Measurements from ENCODE around the gene APOBEC3C. TPM values are rescaled to one million over a fixed set of nuclear protein-coding genes. Genes with fewer than 3 reads are reported as not detected.
"Not testable (repeated sequence)": the region's sequence is repeated elsewhere in the genome, so short reads cannot be mapped to it uniquely, and the experiment has no call there.

APOBEC3C gene
- total RNA-seq, 3 donors from 2014 or later, result 6.9 to 9.5 (median 7.0) TPM

- no peaks in the 10 kb centered on the region for H3K36me3 ChIP-seq
- DNase-seq (ENCODE audit: low spot score in 2 of 2), result peak in 1 of 2 donors; percentile 7
- no peaks in the 10 kb centered on the region for H3K4me1 ChIP-seq
- H3K27ac ChIP-seq, result no peak overlapping the region
- no peaks in the 10 kb centered on the region for H3K9me3 ChIP-seq
- H3K27me3 ChIP-seq, result no peaks in the 10 kb centered on the region
- no peak overlapping the region for H3K4me3 ChIP-seq
- intact Hi-C loops (cut with DNase I; ENCODE audit: low total_unique reads), result loop anchor here (10.0 kb wide), 1 partner anchor 308 kb away; the partner anchor contains the start of gene RPL3
- TF ChIP-seq POLR2AphosphoS5 (IDR thresholded peaks at IDR 0.05), result no peak
- TF ChIP-seq POLR2A (IDR thresholded peaks at IDR 0.05), result no peak
- TF ChIP-seq, protein P1, sequence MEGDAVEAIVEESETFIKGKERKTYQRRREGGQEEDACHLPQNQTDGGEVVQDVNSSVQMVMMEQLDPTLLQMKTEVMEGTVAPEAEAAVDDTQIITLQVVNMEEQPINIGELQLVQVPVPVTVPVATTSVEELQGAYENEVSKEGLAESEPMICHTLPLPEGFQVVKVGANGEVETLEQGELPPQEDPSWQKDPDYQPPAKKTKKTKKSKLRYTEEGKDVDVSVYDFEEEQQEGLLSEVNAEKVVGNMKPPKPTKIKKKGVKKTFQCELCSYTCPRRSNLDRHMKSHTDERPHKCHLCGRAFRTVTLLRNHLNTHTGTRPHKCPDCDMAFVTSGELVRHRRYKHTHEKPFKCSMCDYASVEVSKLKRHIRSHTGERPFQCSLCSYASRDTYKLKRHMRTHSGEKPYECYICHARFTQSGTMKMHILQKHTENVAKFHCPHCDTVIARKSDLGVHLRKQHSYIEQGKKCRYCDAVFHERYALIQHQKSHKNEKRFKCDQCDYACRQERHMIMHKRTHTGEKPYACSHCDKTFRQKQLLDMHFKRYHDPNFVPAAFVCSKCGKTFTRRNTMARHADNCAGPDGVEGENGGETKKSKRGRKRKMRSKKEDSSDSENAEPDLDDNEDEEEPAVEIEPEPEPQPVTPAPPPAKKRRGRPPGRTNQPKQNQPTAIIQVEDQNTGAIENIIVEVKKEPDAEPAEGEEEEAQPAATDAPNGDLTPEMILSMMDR (IDR thresholded peaks at IDR 0.05), result no peak
Measured at GRCh38 chr22:39007177-39007576, 6.9 kb upstream of the APOBEC3C start.

GRCh38 chr22:39008271-39008850, 5.7 kb upstream of the APOBEC3C start:
- H3K27ac ChIP-seq; H3K27me3 ChIP-seq; H3K9me3 ChIP-seq; H3K36me3 ChIP-seq; H3K4me1 ChIP-seq; H3K4me3 ChIP-seq; DNase-seq (ENCODE audit: low spot score in 2 of 2): not testable (repeated sequence)
- intact Hi-C loops (cut with DNase I; ENCODE audit: low total_unique reads), result loop anchor here (2.0 to 10.0 kb wide), 2 partner anchors 68 to 306 kb away; partner anchors contain the start of genes APOBEC3G and RPL3

DNA sequence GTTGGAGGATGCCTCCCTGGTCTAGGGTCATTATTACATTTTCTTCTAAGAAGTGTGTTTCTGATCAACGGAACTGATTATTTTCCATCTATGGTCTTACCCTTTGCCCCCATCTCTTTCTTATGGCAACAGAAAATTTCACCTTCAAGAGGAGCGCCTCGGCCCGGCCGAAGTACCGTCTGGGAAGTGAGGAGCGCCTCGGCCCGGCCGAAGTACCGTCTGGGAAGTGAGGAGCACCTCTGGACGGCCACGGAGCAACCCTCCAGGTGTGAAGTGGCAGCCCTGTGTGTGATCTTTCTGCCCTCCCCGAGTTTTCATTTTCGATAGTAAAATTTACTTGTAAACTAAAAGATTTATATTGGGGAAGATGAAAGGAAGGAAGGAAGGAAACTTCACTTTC, 3.1 kb upstream of the APOBEC3C start:
- H3K9me3 ChIP-seq, result no peaks in the 10 kb centered on the region
- intact Hi-C loops (cut with DNase I; ENCODE audit: low total_unique reads), result no loop called here
- no peak overlapping the region for H3K27ac ChIP-seq
- no peak for TF ChIP-seq POLR2AphosphoS5 (IDR thresholded peaks at IDR 0.05)
- no peak for TF ChIP-seq POLR2A (IDR thresholded peaks at IDR 0.05)
- TF ChIP-seq, protein P1 (IDR thresholded peaks at IDR 0.05), result no peak
- no peak for DNase-seq (ENCODE audit: low spot score in 2 of 2)
- no peaks in the 10 kb centered on the region for H3K4me1 ChIP-seq
- no peaks in the 10 kb centered on the region for H3K36me3 ChIP-seq
- H3K27me3 ChIP-seq, result no peaks in the 10 kb centered on the region
- H3K4me3 ChIP-seq, result no peak overlapping the region

- no peaks in the 10 kb centered on the region for H3K36me3 ChIP-seq
- no peaks in the 10 kb centered on the region for H3K9me3 ChIP-seq
- TF ChIP-seq, protein P1 (IDR thresholded peaks at IDR 0.05), result no peak
- TF ChIP-seq POLR2AphosphoS5 (IDR thresholded peaks at IDR 0.05) (no peak), POLR2A (IDR thresholded peaks at IDR 0.05) (no peak)
- no peak for DNase-seq (ENCODE audit: low spot score in 2 of 2)
- H3K27ac ChIP-seq, result no peak overlapping the region
- no peaks in the 10 kb centered on the region for H3K4me1 ChIP-seq
- intact Hi-C loops (cut with DNase I; ENCODE audit: low total_unique reads), result no loop called here
- no peaks in the 10 kb centered on the region for H3K27me3 ChIP-seq
- no peak overlapping the region for H3K4me3 ChIP-seq
Measured at GRCh38 chr22:39012533-39013511, 1.2 kb upstream of the APOBEC3C start.

GRCh38 chr22:39013561-39013941, 506 bp upstream of the APOBEC3C start:
- H3K36me3 ChIP-seq; H3K9me3 ChIP-seq; DNase-seq (ENCODE audit: low spot score in 2 of 2); H3K27me3 ChIP-seq; intact Hi-C loops (cut with DNase I; ENCODE audit: low total_unique reads); H3K4me1 ChIP-seq: not testable (repeated sequence)
- Histone ChIP-seq H3K4me3 (peak overlapping the region; percentile 50 to 79 (median 59)), H3K27ac (peak overlapping the region; percentile 86 to 97)

GRCh38 chr22:39014723-39015121, 665 bp downstream of the APOBEC3C start:
- intact Hi-C loops (cut with DNase I; ENCODE audit: low total_unique reads); H3K27me3 ChIP-seq; H3K4me1 ChIP-seq; H3K36me3 ChIP-seq; H3K9me3 ChIP-seq; DNase-seq (ENCODE audit: low spot score in 2 of 2): not testable (repeated sequence)
- H3K27ac ChIP-seq, result peak overlapping the region; percentile 86 to 97
- H3K4me3 ChIP-seq, result peak overlapping the region; percentile 50 to 79 (median 59)
